Measurements from ENCODE around the gene SHISA6. TPM values are rescaled to one million over a fixed set of nuclear protein-coding genes. Genes with fewer than 3 reads are reported as not detected.

The SHISA6 gene
- total RNA-seq, 1 experiment from 2014 or later: not detected

DNA sequence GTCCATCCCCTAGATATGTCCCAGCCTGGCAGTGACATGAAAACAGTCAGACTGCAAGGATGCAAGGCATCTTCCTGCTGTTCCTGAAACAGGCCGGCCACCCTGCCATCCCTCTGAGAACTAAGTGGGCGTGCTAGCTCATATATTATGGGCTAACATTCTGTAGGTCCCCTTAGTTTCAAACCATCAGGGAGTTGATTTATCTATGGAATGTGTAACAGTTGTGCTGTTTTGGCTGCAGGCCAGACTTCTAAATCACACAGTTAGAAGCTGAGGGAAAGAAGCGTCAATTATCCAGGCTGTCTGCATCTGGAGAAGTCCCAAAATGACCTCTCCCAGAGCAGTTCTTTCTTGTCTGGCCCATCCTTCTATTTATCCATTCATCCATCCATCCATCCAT is 254.6 kb downstream of the SHISA6 start:
- no peaks in the 10 kb centered on the region for H3K9me3 ChIP-seq

GRCh38 chr17:11499881-11500280 is 258.9 kb downstream of the SHISA6 start:
- Histone ChIP-seq H3K36me3 (no peaks in the 10 kb centered on the region), H3K27me3 (no peaks in the 10 kb centered on the region), H3K9me3 (no peaks in the 10 kb centered on the region), H3K4me3 (no peak overlapping the region)
- no peak for DNase-seq

More for the DNA sequence above, 254.6 kb downstream of the SHISA6 start:
- H3K27me3 ChIP-seq: 0 out of 2 replicates have a peak, but pooled peaks cover 3% of the 10 kb centered on the region
- DNase-seq: no peak
- H3K4me3 ChIP-seq: no peak overlapping the region
- no peaks in the 10 kb centered on the region for H3K36me3 ChIP-seq

- Histone ChIP-seq H3K27me3 (no peaks in the 10 kb centered on the region), H3K9me3 (no peaks in the 10 kb centered on the region), H3K36me3 (no peaks in the 10 kb centered on the region), H3K4me3 (no peak overlapping the region)
- DNase-seq: no peak
Observed at GRCh38 chr17:11503308-11504035, 262.5 kb downstream of the SHISA6 start.

- DNase-seq: peak; percentile 16
- H3K9me3 ChIP-seq: no peaks in the 10 kb centered on the region
- no peak overlapping the region for H3K4me3 ChIP-seq
- H3K27me3 ChIP-seq: no peaks in the 10 kb centered on the region
- H3K36me3 ChIP-seq: no peaks in the 10 kb centered on the region
Observed at GRCh38 chr17:11506635-11507034, 265.6 kb downstream of the SHISA6 start.

DNA sequence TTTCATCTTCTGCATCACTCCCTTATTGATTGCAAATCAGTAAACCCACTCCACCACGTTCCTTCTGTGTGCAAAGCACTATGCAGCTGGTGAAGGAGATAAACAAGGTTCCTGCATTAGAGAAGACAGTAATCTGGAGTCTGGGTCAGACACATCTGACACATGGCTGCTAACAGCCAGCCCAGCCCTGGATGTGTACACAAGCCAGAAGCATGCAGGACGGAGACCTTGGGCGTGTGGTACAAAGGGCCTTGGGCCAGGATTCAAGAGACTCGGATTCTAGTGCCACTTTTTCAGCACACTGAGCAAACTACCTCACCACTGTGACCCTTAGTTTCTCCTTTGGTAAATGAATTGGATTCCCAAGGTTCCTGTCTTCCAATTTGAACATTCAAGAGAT is 270.7 kb downstream of the SHISA6 start:
- Histone ChIP-seq H3K4me3 (no peak overlapping the region), H3K36me3 (no peaks in the 10 kb centered on the region), H3K9me3 (no peaks in the 10 kb centered on the region), H3K27me3 (no peaks in the 10 kb centered on the region)
- DNase-seq: no peak

DNA sequence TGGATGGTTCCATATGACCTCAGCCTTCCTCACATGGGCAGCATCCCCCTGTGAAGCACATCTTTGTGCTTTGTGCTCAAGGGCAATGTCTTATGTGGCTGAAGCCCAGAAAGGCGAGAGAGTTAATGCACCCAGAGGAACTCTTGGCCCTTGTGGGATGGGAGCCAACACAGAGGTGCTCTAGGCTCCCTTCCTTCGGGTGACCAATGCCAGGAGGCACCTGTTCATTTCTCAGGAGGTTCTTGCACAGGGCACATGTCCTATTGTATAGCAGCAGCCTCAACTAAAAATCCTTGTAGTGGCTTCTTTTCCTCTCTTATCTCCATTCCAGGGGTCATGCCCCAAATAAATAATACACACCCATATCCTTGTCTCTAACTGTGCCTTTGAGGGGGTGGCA is 273.6 kb downstream of the SHISA6 start:
- Histone ChIP-seq H3K27me3 (no peaks in the 10 kb centered on the region), H3K9me3 (no peaks in the 10 kb centered on the region), H3K36me3 (no peaks in the 10 kb centered on the region), H3K4me3 (no peak overlapping the region)
- no peak for DNase-seq

DNA sequence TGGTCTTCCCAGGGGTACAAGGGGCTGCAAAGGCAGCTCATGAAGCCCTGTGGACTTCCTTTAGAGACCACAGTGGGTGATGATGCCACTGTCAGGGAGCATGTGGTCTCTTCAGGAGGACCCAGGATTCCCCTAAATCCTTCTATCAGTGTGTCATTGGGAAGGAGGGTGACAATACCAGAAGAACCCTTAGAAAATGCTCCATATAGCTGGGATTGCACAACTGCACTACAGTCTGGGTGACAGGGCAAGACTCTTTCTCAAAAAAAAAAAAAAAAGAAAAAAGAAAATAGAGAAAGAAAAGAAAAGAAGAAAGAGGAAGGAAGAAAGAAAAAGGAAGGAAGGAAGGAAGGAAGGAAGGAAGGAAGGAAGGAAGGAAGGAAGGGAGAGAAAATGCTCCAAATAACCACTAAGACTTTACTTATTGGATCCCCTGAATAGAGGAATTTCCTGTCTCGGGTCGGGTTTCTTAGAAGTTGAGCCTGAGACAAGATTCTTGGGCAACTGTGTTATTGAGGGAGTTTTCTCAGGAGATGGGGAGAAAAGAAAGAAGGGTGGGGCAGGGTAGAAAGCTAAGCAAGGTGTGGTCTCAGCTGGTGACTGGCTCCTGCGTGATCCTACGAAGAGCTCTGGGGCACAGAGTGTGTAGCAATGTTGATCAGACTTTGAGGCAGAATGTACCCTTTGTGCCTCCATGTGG is 274.1 kb downstream of the SHISA6 start:
- H3K27me3 ChIP-seq: no peaks in the 10 kb centered on the region
- H3K36me3 ChIP-seq: no peaks in the 10 kb centered on the region
- no peak overlapping the region for H3K4me3 ChIP-seq
- H3K9me3 ChIP-seq: no peaks in the 10 kb centered on the region
- DNase-seq: no peak

DNA sequence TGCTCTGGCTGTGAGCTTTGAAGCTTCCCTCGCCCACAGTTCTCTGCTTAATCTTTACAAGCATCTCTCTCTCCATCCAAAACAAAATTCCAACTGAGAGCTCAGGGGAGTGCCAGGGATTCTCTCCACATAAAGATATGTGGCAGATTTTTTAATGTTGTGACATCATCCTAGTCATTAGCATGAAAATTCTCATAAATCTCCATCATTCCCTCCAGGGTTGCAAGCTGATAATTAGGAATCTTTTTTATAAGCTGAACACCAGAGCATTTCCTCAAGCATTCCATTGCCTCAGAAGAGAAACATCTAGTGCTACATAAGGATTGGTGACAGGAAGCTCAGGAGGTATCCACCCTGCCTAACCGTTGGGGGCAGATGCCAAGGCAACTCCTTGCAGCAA is 274.9 kb downstream of the SHISA6 start:
- no peak for DNase-seq
- no peak overlapping the region for H3K4me3 ChIP-seq
- H3K27me3 ChIP-seq: no peaks in the 10 kb centered on the region
- no peaks in the 10 kb centered on the region for H3K9me3 ChIP-seq
- no peaks in the 10 kb centered on the region for H3K36me3 ChIP-seq

GRCh38 chr17:11535231-11535630 is 294.2 kb downstream of the SHISA6 start:
- no peak for DNase-seq
- Histone ChIP-seq H3K36me3 (no peaks in the 10 kb centered on the region), H3K27me3 (no peaks in the 10 kb centered on the region), H3K4me3 (no peak overlapping the region), H3K9me3 (no peaks in the 10 kb centered on the region)

- DNase-seq: no peak
- Histone ChIP-seq H3K36me3 (no peaks in the 10 kb centered on the region), H3K27me3 (no peaks in the 10 kb centered on the region), H3K4me3 (no peak overlapping the region), H3K9me3 (no peaks in the 10 kb centered on the region)
Observed at GRCh38 chr17:11538366-11538765, 297.4 kb downstream of the SHISA6 start.

DNA sequence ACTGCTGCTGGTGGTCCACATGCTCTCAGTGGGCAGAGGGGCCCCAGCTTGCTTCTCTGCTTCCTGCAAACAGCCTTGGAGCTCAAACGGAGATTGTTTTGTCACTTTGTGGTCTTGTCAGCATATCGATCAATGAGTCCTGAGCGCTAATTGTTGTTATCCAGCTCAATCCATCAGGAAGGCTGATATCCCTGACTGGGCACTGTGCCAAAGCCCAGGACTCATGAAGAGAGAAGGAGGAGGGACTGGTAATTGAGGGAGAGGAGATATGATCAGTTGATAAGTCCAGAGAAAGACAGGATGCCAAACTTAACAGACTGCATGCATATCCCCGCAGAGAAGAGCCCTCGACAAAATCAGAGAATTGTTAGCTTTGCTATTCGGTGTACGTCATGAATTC is 298.6 kb downstream of the SHISA6 start:
- no peak for DNase-seq
- Histone ChIP-seq H3K9me3 (no peaks in the 10 kb centered on the region), H3K36me3 (no peaks in the 10 kb centered on the region), H3K4me3 (no peak overlapping the region), H3K27me3 (no peaks in the 10 kb centered on the region)

DNA sequence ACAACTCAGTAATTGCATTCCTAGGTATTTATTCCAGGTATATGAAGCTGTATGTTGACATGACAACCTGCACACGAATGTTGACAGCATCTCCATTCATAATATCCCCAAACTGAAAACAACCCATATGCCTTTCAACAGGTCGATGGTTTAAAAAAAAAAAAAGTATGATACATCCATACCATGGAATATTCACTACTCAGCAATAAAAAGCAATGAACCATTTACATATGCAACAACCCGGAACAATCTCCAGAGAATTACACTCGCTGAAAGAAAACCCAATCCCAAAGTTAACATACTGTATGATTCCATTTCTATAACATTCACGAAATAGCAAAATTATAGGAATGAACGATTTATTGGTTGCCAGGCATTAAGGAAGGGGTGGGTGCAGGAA is 304.0 kb downstream of the SHISA6 start:
- Histone ChIP-seq H3K27me3 (peaks cover 2% of the 10 kb centered on the region; the same call in 1 of the 2 replicates), H3K9me3 (no peaks in the 10 kb centered on the region), H3K36me3 (no peaks in the 10 kb centered on the region), H3K4me3 (no peak overlapping the region)
- no peak for DNase-seq

DNA sequence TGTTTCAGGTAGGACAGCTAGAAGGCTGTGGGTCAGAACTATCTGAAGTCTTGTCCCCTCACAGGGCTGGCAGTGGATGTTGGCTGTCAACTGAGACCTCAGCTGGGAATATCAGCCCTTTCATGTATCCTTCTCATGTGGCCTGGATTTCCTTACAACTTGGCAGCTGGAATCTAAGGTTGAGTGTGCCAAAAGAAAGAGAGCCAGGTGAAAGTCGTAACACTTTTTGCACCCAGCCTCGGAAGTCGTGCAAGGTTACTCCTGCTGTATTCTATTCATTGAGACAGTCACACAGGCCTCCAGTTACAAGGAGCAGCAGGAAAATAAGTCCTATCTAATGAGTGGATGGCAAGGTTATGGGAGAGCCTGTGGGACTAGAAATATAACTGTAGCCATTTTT is 304.7 kb downstream of the SHISA6 start:
- no peak for DNase-seq
- H3K9me3 ChIP-seq: no peaks in the 10 kb centered on the region
- no peaks in the 10 kb centered on the region for H3K36me3 ChIP-seq
- no peak overlapping the region for H3K4me3 ChIP-seq
- H3K27me3 ChIP-seq: peaks cover 2% of the 10 kb centered on the region; the same call in 1 of the 2 replicates

DNA sequence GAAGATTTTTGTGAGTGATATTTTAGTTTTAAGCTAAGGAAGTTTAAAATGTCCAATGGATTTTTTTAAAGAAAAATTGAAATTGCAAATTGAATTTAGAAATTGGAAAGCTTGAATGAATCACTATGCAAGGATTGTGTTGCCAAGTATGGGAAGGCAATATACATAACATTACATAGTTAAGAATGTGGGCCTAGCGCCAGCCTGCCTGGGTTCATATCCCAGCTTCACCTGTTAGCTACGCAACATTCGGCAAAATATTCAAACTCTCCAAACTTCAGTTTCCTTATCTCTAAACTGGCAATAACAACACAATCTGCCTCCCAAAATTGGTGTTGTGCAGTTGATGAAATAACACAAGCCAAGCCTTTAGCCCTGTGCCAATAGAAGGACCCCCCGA is 306.8 kb downstream of the SHISA6 start:
- Histone ChIP-seq H3K4me3 (no peak overlapping the region), H3K27me3 (peaks cover 2% of the 10 kb centered on the region; the same call in 1 of the 2 replicates), H3K9me3 (no peaks in the 10 kb centered on the region), H3K36me3 (no peaks in the 10 kb centered on the region)
- DNase-seq: no peak

GRCh38 chr17:11548398-11548797 is 307.4 kb downstream of the SHISA6 start:
- no peak for DNase-seq
- Histone ChIP-seq H3K4me3 (no peak overlapping the region), H3K27me3 (peaks cover 2% of the 10 kb centered on the region; the same call in 1 of the 2 replicates), H3K9me3 (no peaks in the 10 kb centered on the region), H3K36me3 (no peaks in the 10 kb centered on the region)

- no peak overlapping the region for H3K4me3 ChIP-seq
- DNase-seq: no peak
- H3K9me3 ChIP-seq: no peaks in the 10 kb centered on the region
- peaks cover 2% of the 10 kb centered on the region; the same call in 1 of the 2 replicates for H3K27me3 ChIP-seq
- no peaks in the 10 kb centered on the region for H3K36me3 ChIP-seq
Observed at GRCh38 chr17:11550431-11550830, 309.4 kb downstream of the SHISA6 start.

DNA sequence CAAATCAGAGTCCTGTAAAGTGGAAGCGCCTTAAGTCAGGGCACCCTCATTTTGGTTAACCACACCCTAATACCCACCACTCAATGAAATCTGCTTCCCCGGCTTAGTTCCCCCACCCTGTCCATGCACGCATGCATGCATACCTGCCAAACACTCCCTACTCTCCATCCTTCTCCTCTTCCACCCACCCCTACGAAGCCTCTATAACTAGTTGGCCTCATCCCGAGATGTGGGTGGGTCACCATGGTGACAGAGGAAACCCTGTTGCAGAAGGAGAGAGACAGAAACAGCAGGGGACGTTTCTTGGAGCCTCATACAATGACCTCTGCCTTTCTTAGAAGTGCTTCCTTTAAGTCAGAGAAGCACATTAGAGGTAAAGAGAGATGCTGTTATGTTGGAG is 310.4 kb downstream of the SHISA6 start:
- Histone ChIP-seq H3K9me3 (no peaks in the 10 kb centered on the region), H3K36me3 (no peaks in the 10 kb centered on the region), H3K27me3 (peaks cover 2% of the 10 kb centered on the region; the same call in 1 of the 2 replicates), H3K4me3 (no peak overlapping the region)
- no peak for DNase-seq

- H3K36me3 ChIP-seq: no peaks in the 10 kb centered on the region
- H3K9me3 ChIP-seq: no peaks in the 10 kb centered on the region
- no peaks in the 10 kb centered on the region for H3K27me3 ChIP-seq
- H3K4me3 ChIP-seq: no peak overlapping the region
- DNase-seq: no peak
Observed at GRCh38 chr17:11553135-11553534, 312.1 kb downstream of the SHISA6 start.
